RWPE2 (cell line): ENCODE measurements around the gene TRAT1.

Source experiments
- ATAC-seq: fragments of 200-7000 bp; cut with Tn5 transposase; 3 replicates; pipeline ENCODE4 v1.9.1; 2021; ENCODE audit warnings: low read depth
- DNase-seq: peaks from one replicate; pipeline ENCODE4 v3.0.0-alpha.2; 2020; ENCODE audit warnings: low spot score
- H3K27ac ChIP-seq: fragments of 450-650 bp; 2 replicates; pipeline ENCODE4 v1.5.1; 2017; ENCODE audit warnings: mild to moderate bottlenecking; ENCODE audit not compliant: poor library complexity, severe bottlenecking
- H3K27me3 ChIP-seq: fragments of 250-450 bp; sonication (Bioruptor Pico); 2 replicates; pipeline ENCODE4 v1.5.1; 2021; ENCODE audit warnings: mild to moderate bottlenecking, moderate library complexity; ENCODE audit not compliant: insufficient read depth, poor library complexity, severe bottlenecking
- H3K36me3 ChIP-seq: fragments of 250-450 bp; sonication (Bioruptor Pico); 2 replicates; pipeline ENCODE4 v1.5.1; 2020; ENCODE audit warnings: low read depth, mild to moderate bottlenecking, moderate library complexity
- H3K4me1 ChIP-seq: fragments of 250-450 bp; sonication (Bioruptor Pico); 2 replicates; pipeline ENCODE4 v1.5.1; 2021; ENCODE audit warnings: mild to moderate bottlenecking, moderate library complexity; ENCODE audit not compliant: insufficient read depth, poor library complexity, severe bottlenecking
- H3K4me3 ChIP-seq: fragments of 250-450 bp; sonication (Bioruptor Pico); 2 replicates; pipeline ENCODE4 v1.5.1; 2021; ENCODE audit warnings: mild to moderate bottlenecking, moderate library complexity; ENCODE audit not compliant: severe bottlenecking
- H3K9me3 ChIP-seq: fragments of 250-450 bp; sonication (Bioruptor Pico); 2 replicates; pipeline ENCODE4 v1.5.1; 2021; ENCODE audit warnings: mild to moderate bottlenecking, moderate library complexity; ENCODE audit not compliant: severe bottlenecking
- TF ChIP-seq, protein P1 (sequence below): fragments of 450-650 bp; IDR thresholded peaks from one replicate; pipeline ENCODE4 v1.5.1; 2017; ENCODE audit warnings: mild to moderate bottlenecking, moderate library complexity; ENCODE audit not compliant: poor library complexity, severe bottlenecking

Gene TRAT1

DNA sequence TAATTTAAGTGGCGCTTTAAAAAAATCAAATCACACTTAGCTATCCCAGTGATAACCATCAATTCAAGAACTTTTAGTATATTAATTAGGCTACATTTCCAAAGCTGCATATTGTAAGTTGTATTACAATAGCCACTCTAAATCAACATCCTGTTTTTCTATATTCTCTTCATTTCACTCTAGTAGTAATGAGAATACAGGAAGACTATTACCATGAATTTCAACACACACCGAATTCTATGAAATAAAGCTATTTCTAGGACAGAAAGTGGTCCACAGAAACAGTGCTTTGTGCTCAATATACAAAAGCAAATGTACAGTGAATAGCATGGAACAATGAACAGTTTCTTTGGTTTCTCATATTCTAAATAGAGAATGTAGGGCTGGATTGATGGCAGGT is 24.6 kb downstream of the TRAT1 start:
- Histone ChIP-seq H3K4me3 (no peak overlapping the region), H3K36me3 (no peaks in the 10 kb centered on the region), H3K27ac (no peak overlapping the region), H3K27me3 (no peaks in the 10 kb centered on the region), H3K9me3 (no peaks in the 10 kb centered on the region), H3K4me1 (no peaks in the 10 kb centered on the region)
- DNase-seq (no peak), ATAC-seq (no peak)
- TF ChIP-seq, protein P1, sequence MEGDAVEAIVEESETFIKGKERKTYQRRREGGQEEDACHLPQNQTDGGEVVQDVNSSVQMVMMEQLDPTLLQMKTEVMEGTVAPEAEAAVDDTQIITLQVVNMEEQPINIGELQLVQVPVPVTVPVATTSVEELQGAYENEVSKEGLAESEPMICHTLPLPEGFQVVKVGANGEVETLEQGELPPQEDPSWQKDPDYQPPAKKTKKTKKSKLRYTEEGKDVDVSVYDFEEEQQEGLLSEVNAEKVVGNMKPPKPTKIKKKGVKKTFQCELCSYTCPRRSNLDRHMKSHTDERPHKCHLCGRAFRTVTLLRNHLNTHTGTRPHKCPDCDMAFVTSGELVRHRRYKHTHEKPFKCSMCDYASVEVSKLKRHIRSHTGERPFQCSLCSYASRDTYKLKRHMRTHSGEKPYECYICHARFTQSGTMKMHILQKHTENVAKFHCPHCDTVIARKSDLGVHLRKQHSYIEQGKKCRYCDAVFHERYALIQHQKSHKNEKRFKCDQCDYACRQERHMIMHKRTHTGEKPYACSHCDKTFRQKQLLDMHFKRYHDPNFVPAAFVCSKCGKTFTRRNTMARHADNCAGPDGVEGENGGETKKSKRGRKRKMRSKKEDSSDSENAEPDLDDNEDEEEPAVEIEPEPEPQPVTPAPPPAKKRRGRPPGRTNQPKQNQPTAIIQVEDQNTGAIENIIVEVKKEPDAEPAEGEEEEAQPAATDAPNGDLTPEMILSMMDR, result no peak

DNA sequence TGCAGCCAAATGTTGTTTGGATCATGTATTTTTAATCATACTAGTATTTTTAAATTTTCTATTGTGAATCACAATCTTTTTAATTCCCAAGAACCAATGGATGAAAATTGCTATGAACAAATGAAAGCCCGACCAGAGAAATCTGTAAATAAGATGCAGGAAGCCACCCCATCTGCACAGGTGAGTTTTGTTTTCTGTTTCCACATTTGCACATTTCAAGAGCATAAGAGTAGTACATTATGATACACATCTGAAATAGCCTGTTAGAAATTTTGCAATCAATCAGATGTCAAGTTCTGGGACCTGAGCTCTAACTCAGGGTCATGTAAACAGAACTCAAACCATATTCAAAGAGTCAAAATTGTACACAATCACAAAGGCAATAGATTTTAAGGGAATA is 26.5 kb downstream of the TRAT1 start:
- no peak overlapping the region for H3K27ac ChIP-seq
- TF ChIP-seq, protein P1, result no peak
- H3K4me1 ChIP-seq, result no peaks in the 10 kb centered on the region
- H3K36me3 ChIP-seq, result no peaks in the 10 kb centered on the region
- H3K4me3 ChIP-seq, result no peak overlapping the region
- DNase-seq (no peak), ATAC-seq (no peak)
- no peaks in the 10 kb centered on the region for H3K9me3 ChIP-seq
- H3K27me3 ChIP-seq, result no peaks in the 10 kb centered on the region

DNA sequence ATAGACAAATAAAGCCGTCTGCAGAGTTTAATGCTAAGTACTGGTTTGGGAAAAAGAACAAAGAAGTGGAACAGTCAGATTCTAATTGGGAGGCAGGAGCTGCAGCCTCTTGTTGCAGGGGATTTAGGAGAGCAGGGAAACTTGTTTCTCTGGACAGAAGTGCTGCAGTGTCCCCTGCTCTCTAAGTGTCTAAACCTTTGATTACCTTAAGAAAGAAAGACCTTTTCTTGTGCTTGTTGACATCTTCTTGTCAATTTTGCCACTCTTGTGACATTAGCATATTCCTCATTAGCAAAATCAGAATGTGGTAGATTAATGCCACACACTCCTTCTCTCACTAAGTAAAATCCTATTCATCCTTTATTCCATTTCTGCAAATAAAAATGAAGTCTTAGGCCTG is 38.8 kb downstream of the TRAT1 start:
- no peak for ATAC-seq
- Histone ChIP-seq H3K4me1 (peaks cover 14% of the 10 kb centered on the region), H3K27ac (no peak overlapping the region), H3K27me3 (no peaks in the 10 kb centered on the region), H3K36me3 (no peaks in the 10 kb centered on the region), H3K9me3 (no peaks in the 10 kb centered on the region), H3K4me3 (no peak overlapping the region)
- DNase-seq, result no peak
- TF ChIP-seq, protein P1, result no peak

DNA sequence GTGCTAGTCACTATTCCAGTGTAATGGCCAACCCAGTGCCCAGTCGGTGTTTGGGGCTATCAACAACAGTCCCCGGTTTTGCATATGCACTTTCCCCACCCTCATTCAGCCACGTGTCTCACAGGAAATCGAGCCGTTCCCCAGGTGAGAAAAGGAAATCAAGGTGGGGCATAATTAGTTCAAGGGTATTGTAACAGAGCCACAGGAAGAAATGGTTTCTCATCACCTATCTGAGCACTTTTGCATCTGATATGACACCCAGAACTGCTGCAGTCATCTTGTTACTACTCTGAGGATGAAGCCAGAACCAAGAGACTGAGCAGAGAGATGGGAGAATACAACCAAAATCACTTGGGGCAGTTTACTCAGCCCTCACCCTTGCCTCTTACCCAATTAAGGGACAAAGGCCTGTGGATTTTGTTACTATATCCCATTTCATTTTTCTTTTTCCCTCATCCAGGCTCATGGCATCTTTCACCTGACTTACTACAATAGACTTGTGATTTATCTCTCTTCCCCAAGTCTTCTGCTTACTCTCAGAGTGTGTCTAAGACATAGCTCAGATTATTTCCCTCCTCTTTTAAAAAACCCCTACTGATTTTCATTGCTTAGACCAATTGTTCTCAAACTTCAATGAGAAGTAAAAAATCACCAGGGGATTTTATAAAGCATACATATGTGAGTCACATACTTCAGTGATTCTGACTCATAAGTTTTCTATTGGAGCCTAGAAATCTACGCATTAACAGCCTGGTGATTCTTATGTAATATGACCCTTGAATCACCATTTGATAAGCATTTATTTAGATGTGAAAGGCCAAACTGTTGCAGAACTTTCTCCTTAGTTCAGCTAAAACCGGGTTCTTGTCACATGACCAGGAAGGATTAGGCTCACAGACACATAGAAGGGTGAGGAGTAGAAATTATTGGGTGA is 40.5 kb downstream of the TRAT1 start:
- H3K27ac ChIP-seq, result peak overlapping the region; percentile 41
- no peak overlapping the region for H3K4me3 ChIP-seq
- ATAC-seq (peak; percentile 96), DNase-seq (no peak)
- H3K9me3 ChIP-seq, result no peaks in the 10 kb centered on the region
- H3K36me3 ChIP-seq, result no peaks in the 10 kb centered on the region
- no peaks in the 10 kb centered on the region for H3K27me3 ChIP-seq
- peaks cover 14% of the 10 kb centered on the region for H3K4me1 ChIP-seq
- TF ChIP-seq, protein P1, result no peak

DNA sequence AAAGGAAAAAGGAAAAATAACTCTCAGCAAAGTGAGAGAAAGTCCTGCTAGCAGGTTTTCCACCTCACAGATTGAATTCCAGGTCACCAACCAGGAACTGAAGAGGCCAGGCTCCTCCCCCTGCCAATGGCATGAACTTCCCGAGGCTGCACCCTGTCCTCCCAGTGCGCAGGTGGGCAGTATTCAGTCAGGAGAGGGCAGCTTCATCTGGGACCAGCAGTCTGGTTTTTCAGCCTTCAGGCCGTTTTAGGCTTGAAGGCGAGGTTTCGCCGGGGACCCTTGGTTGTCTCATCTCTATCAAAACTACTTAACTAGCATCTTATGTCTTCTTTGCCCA is 41.2 kb downstream of the TRAT1 start:
- Histone ChIP-seq H3K4me3 (no peak overlapping the region), H3K36me3 (no peaks in the 10 kb centered on the region), H3K27ac (peak overlapping the region; percentile 41), H3K4me1 (peaks cover 14% of the 10 kb centered on the region), H3K9me3 (no peaks in the 10 kb centered on the region), H3K27me3 (no peaks in the 10 kb centered on the region)
- TF ChIP-seq, protein P1, result no peak
- peak; percentile 23; the same call in 1 of the 3 replicates for ATAC-seq
- DNase-seq, result no peak
